Stimulated activated CD8-positive, alpha-beta memory T cell treated with anti-CD3 and anti-CD28 coated beads, Interleukin-15, amount 100 ng/mL, for 48 hours (primary cell): ENCODE data around the gene TUBGCP3.

Source experiments
- DNase-seq, 2 donors: peaks; one replicate each; pipeline ENCODE4 v3.0.0-alpha.2; 2020; ENCODE audit warnings: low read depth in 2 of 2

The TUBGCP3 gene

GRCh38 chr13:112453874-112454647 lies 133.9 kb downstream of the TUBGCP3 start:
- DNase-seq = no peak

DNA sequence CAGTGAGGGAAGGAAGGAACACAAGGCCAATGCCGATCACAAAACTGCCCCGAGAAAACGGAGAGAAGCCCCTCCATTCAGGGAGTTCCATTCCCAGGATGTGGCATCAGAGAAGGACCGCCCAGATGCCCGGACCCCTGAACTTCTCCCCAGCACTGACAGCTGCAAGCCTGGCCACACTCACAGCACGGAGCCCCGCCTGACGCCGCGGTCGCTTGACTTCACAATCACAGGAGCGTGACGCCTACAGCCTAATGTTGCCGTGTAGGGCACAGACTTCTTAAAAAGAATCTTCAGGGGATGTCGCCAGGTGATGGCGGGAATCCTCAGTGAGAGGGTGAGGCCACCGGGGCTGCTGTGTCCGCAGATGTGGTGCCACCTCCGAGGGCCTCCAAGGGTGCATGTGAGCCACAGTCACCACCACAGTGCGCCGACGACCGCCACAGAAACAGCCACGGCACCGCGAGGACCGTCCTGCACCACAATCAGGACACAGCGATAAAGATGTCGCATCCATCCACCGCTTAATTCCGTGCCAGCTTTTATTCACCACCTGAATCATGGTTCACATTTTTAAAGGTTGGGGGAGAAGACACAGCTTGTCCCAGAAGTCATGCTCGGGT lies 134.6 kb downstream of the TUBGCP3 start:
- DNase-seq = no peak

GRCh38 chr13:112452380-112453206 lies 135.4 kb downstream of the TUBGCP3 start:
- no peak for DNase-seq

GRCh38 chr13:112451512-112452379 lies 136.2 kb downstream of the TUBGCP3 start:
- no peak for DNase-seq

DNA sequence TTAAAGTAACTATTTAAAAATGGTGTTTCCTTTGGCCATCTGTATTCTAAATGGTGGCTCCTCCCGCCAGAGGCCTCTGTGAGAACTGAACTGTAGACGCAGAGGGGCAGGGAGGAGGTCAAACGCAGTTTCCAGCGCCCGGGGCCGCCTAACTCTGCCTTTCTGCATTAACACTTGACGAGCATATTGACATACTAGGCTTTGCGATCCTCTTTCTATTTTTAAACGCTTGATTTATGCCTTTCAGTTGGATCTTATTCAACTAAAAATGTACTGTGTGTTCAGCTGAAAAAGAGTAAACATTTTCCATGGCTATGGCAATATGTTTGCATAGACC lies 137.1 kb downstream of the TUBGCP3 start:
- DNase-seq = no peak

DNA sequence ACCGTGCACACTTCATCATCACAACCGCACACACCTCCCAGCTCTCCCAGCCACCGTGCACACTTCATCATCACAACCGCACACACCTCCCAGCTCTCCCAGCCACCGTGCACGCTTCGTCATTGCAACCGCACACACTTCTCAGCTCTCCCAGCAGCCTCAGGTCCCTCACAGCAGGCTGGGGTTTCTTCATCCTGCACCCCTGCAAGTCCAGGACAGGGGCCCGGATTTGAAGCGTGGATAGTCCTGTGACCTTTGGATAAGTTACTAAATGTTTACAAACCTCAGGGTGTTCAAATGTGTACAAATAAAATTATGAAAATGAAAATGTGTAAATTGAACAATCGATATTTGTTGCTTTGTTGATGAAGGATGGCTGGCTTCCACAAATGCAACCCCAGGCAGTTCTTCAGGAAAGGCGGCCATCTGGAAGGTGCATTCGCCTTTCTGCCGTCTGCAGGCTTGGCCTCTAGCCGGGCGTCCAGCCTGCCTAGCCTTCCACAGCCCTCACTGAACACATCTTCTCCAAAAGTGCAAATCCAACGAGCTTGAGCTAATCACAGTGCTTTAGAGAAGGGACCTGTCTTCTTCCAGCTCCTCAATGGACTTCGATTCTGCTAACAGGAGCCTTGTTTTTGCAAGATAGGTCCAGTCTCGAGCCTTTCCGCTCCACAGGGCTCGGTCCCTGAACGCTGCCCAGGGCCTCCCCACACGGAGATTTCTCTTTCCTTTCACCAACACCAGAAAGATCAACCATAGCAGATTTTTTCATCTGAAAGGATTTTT lies 137.6 kb downstream of the TUBGCP3 start:
- DNase-seq = no peak

DNA sequence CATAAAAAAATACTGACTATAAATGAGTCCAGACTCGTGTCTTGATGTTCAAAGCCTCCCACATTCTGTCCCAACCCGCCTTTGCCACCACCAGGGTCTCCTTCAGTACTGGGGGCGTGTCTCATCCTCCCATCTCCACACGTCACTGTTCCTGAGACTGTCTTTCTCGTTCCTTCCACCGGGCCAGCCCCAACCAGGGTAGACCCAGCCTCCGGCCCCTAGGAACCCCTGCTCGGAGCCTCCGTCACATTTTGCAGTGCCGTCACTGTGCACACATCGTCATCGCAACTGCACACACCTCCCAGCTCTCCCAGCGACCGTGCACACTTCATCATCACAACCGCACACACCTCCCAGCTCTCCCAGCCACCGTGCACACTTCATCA lies 138.4 kb downstream of the TUBGCP3 start:
- no peak for DNase-seq

GRCh38 chr13:112448621-112449544 lies 139.1 kb downstream of the TUBGCP3 start:
- DNase-seq = no peak

DNA sequence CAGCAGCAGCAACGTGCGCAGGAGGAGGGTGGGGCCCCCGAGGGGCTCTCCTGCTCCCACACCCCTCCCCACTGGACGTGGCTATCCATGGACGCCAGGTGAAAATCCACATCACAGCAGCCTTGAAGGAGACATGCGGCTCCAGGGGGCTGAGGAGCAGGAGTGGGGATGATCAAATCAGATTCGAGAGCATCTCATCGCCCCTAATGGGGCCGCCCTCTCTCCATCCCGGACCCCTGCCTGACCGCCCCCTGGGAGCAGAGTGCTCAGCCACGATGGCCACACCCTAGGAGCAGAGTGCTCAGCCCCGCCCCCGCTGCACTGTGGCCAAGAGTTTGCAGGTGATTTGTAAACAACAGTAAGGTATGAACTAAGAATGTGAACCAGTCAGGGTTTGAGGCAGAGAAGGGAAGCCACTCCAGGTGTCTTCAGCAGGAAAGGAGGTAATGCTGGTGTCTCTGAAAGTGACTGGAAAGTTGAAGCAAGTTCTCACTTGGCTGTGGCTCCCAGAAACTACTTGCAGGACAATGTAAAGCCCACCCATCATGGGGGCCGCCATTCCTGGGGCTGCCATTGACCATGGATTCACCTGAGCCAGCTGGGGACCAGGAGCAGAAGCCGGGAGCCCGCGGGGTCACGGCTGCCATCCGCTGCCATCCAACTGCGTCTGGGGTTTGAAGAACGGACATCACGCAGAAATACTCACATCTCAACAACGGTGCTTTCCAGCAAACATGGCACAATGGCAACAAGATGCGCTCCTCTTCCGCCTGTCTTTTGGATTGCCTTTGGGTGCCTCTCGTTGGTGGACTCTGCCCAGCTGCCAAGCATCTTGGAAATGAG lies 140.0 kb downstream of the TUBGCP3 start:
- DNase-seq = no peak

DNA sequence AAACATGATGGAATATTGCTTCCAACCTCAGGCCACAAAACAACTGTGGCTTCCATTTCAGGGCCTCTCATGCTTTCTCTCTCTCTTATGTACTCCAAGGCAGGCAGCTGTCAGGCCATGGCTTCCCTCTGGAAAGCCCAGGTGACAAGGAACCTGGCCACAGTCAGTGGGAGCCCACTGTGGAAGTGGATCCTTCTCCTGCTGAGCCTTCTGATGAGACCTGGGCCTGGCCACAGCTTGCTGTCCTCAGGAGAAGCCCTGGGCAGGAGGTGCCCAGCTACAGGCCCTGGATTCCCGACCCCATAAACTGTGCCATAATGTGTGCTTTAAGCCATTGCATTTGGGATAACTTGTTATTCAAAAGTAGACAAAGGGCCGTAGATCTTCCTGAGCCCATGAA lies 140.6 kb downstream of the TUBGCP3 start:
- no peak for DNase-seq

DNA sequence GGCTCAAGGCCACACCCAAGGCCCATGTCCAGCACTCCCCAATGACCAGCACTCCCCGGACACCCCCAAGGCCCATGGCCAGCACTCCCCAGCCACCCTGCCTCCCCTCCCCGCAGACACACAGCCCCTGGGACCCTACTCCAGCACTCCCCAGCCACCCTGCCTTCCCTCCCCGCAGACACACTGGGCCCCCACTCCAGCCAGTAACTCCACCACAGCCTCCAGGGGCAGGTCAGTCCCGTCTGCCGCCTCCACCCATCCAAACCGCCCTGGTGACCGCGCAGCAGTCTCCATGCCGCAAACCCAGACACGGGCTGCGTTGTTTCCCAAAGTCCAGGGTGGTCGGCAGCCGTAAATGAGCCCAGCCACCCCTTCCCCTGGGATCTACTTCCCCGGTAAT lies 141.1 kb downstream of the TUBGCP3 start:
- no peak for DNase-seq

GRCh38 chr13:112446347-112446861 lies 141.5 kb downstream of the TUBGCP3 start:
- DNase-seq = no peak

GRCh38 chr13:112445411-112446271 lies 142.3 kb downstream of the TUBGCP3 start:
- no peak for DNase-seq

- no peak for DNase-seq
Measured at GRCh38 chr13:112444416-112445399, 143.2 kb downstream of the TUBGCP3 start.

GRCh38 chr13:112443995-112444311 lies 144.0 kb downstream of the TUBGCP3 start:
- peak; percentile 19 to 27 for DNase-seq

GRCh38 chr13:112443191-112443994 lies 144.6 kb downstream of the TUBGCP3 start:
- DNase-seq = no peak
